Jurkat, Clone E6-1 (cell line): ENCODE data around the gene LRRIQ1.
"Not testable (repeated sequence)": the region's sequence is repeated elsewhere in the genome, so short reads cannot be mapped to it uniquely, and the experiment has no call there.

ENCODE experiments used
- DNase-seq: peaks from one replicate; pipeline ENCODE4 v3.0.0-alpha.2; 2011; ENCODE audit warnings: low read depth, low spot score
- H3K4me3 ChIP-seq: 2 replicates; pipeline ENCODE4 v1.5.1; 2011; ENCODE audit warnings: mild to moderate bottlenecking, low read length, control low read depth, moderate library complexity

Gene LRRIQ1

DNA sequence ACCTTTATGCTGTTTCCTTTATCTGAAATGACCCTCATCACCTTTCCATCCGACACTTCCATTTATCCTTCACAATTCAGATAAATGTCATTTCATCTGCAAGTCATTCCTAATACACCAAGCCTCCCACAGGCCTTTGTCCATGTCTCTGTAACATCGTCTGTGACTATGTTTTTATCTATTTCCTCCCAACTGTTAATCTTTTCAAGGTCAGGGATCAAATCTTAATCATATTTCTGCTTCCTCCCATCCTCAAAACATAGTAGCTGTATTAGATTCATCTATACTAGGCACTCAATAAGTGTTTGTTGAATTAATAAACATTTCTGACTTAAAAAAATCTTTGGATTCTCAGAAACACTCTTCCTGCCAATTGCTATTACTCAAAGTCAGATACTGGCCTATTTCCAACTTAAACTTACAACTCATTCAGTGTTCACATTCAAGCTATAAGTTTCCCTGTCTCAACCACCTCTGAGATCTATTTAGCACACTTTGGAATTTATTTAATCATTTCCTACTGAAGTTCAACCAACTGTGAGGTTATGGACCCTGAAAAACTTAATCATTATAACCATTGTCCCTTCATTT lies 143.6 kb downstream of the LRRIQ1 start:
- DNase-seq = no peak
- no peak overlapping the region for H3K4me3 ChIP-seq

GRCh38 chr12:85182699-85183098 lies 146.5 kb downstream of the LRRIQ1 start:
- no peak overlapping the region for H3K4me3 ChIP-seq
- no peak for DNase-seq

- H3K4me3 ChIP-seq = no peak overlapping the region
- DNase-seq = no peak
These were observed 147.7 kb downstream of the LRRIQ1 start for GRCh38 chr12:85183855-85184254.

DNA sequence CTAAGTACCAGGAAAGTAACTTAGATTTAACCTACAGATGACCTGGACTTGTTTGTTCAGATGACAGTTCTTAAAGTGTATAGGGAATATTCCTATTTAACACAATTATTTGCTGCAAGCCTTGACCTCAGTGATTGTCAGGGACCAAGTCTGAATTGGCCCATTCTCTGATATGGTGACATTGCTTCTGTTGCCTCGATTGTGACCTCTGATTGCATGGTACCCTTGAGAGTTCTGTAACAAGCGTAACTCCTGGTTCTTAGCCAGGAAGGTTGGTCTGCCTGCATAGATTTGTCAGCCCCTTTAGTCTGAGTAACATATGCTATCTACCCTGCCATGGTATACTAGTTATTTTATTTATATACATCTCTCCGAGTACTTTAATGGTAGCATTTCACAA lies 150.1 kb downstream of the LRRIQ1 start:
- no peak for DNase-seq
- no peak overlapping the region for H3K4me3 ChIP-seq

DNA sequence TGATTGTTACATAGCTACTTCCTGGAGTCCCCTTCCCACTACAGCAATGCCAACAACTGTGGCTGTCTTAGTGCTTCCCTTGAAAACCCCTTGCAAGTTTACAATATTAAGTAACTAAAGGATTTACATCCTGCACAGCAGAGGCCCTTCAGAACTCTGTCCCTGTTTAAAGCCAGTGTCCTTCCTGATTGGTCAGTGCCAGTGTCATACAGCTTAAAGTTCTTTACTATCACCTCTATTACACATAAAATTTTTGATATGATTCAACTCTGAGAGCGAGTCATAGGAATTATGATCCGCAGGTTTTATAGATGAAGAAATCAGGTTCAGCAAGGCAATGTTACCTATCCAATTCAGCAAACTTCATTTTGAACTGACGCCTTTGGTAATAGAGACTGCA lies 152.5 kb downstream of the LRRIQ1 start:
- H3K4me3 ChIP-seq = no peak overlapping the region
- DNase-seq = no peak

DNA sequence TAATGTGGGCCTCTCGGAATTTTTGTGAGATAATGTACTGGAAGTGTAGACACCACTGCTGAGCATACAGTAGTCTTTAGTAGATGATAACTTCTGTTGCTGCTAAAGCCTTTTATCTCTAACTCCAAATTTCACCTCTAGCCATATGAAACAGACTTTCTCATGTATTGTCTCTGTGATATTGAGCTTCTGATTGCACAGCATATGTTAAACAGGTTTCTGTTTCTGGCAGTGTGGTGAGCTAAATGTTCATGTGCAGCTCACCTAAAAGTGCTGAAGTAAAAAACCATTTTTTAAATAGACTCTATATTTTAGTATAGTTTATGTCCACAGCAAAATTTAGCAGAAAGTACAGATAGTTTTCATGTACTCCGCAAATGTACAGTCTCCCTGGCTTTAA lies 154.6 kb downstream of the LRRIQ1 start:
- no peak overlapping the region for H3K4me3 ChIP-seq
- DNase-seq = no peak

DNA sequence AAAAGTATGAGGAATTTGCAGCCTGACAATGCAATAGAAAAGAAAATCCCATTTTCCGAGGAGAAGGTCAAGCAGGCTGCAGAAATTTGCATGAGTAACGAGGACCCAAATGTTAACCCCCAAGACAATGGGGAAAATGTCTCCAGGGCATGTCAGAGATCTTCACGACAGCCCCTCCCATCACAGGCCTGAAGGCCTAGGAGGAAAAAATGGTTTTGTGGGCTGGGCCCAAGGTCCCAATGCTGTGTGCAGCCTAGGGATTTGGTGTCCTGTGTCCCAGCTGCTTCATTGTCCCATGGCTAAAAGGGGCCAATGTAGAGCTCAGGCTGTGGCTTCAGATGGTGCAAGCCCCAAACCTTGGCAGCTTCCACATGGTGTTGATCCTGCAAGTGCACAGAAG lies 167.7 kb downstream of the LRRIQ1 start:
- not testable (repeated sequence) for H3K4me3 ChIP-seq, DNase-seq

DNA sequence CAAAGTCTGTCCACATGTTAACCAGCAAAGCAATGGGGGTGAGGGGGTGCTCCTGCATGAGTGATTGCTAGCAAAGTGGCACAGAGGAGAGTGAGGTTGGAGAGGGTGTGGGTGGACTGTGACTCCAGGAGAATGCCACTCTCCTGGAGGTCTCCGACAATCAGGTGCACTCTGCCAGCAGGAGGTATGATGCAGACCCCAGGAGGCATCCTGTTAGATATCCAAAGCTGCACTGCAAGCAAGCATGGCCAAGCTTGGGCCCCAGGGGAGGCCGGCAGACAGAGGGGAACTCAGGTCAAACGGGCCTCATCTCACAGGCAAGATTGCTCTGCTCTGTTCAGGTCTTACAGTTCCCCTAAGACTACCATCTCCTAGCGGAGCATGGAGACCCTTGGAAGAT lies 170.4 kb downstream of the LRRIQ1 start:
- DNase-seq = no peak
- no peak overlapping the region for H3K4me3 ChIP-seq

DNA sequence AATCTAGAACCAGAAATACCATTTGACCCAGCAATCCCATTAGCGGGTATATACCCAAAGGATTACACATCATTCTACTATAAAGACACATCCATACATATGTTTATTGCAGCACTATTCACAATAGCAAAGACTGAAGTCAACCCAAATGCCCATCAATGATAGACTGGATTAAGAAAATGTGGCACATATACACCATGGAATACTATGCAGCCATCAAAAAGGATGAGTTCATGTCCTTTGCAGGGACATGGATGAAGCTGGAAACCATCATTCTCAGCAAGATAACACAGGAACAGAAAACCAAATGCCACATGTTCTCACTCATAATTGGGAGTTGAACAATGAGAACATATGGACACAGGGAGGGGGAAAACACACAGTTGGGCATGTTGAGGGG lies 188.2 kb downstream of the LRRIQ1 start:
- not testable (repeated sequence) for H3K4me3 ChIP-seq, DNase-seq

DNA sequence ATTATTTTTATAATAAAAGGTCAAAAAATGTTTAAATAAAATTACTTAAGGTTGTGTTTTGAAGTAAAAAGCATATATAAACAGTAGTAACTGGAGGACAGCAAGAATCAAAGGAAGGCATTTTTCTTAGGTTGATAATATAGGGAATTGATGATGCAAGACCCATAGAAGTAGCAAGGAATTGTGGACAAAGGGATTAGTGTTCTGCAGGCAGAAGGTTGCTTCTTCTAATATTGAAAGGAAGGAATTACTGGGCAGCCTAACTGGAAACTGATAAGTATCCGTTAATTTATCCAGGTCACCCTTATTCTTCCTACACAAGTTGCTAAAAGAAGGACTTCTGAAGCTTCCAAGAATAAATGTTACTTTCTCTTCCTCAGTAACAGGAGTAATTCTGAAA lies 189.3 kb downstream of the LRRIQ1 start:
- DNase-seq = no peak
- no peak overlapping the region for H3K4me3 ChIP-seq

DNA sequence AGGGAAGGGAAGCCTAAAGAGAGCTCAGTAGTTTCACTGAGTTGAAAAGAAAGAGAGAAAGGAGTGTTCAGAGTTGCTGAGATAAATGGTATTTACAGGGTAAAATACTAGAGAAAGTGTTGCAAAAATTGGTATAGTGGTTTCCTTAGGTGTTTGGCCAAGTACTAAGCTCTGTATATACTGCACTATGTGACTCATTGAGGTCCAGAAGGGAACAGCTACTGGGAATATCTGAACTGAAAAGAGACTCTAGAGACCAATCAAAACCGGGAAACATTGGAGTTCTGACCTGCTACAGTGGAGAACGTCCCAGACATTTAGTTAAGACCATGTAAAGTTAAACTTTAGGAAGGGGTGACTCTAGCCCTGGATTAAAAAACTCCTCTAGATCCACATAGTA lies 201.2 kb downstream of the LRRIQ1 start:
- no peak for DNase-seq
- no peak overlapping the region for H3K4me3 ChIP-seq

GRCh38 chr12:85244561-85244960 lies 208.4 kb downstream of the LRRIQ1 start:
- H3K4me3 ChIP-seq = no peak overlapping the region
- DNase-seq = no peak

DNA sequence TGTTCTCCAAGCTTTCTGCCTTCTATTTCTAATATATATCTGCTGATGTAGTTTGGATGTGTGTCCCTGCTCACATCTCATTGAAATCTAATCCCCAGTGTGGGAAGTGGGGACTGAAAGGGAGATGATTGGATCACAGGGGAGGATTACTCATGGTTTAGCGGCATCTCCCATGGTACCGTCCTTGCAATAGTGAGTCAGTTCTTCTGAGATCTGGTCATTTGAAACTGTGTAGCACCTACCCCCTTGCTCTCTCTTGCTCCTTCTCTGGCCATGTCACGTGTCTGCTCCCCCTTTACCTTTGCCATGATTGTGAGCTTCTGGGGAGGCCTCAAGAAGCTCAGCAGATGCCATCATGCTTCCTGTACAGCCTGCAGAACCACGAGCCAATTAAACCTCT lies 217.7 kb downstream of the LRRIQ1 start:
- H3K4me3 ChIP-seq = no peak overlapping the region
- no peak for DNase-seq

DNA sequence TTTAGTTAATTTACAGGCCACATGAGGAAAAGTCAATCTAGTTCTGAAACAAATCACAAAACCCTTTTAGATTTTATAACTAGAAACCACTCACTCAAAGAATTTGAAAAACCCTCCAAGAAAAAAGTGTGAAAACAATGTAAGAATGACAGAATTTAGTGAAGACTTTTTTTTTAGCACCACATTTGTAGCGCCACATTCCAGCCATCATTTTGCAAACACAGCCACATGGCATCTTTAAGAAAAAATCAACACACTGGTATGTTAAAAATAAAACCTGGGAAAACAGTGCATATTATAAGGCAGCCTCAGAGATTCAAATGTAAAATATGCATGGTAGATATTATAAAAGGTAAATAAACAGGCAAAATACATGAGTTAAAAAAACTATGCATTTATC lies 221.5 kb downstream of the LRRIQ1 start:
- no peak for DNase-seq
- H3K4me3 ChIP-seq = no peak overlapping the region

- no peak for DNase-seq
- H3K4me3 ChIP-seq = no peak overlapping the region
These were observed 224.3 kb downstream of the LRRIQ1 start for GRCh38 chr12:85260447-85260846.

DNA sequence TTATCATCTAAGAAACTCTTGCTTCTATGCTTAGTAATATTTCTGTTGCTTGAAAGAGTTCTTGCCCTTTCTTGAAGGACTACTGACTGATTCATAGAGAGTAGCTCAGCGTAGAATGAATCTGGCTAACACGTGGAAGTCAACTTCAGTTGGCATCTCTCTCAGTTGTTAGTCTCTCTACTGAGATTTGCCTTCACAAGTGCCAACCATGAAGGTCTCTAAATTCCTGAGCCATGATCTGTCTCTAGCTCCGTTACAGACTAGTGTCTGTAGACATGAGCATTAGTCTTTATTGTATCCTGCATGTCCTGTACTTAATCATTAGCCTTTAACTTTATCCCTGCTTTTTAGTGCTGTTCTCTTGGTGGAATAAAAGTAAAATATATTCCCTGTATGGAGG lies 224.7 kb downstream of the LRRIQ1 start:
- H3K4me3 ChIP-seq = no peak overlapping the region
- no peak for DNase-seq

DNA sequence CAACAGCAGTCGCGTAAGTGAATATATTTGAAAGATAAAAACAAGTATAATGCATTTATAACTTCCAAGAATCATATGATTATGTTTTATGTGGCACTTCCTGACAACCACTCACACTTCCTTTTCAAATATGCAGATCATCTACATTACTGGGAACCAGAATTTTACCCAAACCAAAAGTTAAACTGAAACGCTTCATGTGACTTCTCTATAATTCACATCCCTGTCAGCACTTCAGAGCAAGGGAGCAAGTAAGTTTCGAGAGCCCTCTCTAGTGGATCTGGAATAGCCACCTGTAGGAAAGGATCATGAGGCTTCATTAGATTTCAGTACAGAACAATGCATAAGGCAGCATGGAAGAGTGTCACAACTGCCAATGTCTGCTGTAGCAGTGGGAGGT lies 230.2 kb downstream of the LRRIQ1 start:
- H3K4me3 ChIP-seq = no peak overlapping the region
- no peak for DNase-seq

DNA sequence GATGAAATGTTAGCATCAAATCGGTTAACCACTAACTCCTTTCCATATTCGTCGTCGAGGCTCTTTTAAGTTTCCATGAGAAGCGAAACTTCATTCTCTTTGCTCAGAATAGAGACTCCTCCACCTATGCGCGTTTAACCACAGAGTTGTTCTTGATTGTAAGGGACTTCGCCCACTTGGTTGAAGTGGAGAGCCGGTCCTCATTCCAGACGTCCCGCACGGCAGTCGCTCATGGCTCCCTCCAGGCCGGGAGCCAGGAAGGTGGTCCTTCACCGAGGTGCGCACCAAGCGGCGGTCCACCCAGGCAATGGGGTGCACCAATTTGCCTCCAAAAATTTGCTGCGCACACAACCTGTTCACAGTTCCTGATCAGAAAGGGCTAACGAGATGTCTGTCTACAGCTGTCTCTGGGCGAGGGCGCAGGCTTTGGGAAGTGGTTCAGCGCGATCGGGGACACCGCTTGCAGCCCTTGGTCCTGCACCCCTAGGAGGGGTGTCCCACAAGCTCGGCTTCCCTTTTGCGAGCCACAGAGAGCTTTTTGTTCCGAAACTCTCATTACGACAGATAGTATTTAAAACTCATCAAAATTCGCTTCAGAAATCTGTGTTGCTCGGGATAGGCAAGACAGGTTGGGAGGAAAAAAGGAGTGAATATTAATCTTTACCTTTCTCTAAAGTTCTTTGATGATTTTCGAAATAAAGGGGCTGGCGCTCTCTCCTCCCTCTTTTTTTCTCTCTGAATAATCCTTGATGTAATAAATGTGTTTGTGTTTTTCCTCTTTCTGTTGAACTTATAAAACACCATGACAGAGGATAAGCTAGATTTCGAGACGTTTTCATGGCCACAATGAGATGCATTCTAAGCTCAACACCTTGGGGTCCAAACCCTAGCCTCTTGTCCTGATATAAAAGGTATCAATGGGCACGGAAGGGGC lies 237.5 kb downstream of the LRRIQ1 start:
- DNase-seq = no peak
- no peak overlapping the region for H3K4me3 ChIP-seq

DNA sequence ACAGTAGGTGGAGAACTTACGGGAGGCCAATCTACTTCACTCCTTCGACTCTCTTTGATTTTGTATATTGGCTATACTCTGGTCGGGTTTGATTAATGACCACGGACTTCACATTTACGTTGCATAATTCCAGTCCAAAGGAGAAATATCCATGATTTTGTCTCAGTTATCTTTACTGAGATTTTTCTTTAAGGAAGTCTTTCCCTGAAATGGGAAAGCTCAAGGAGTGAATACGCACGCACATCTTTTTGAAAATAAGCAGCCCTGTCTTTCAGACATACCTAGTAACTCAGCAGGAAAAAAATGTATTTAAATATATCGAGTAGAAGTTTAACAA lies 238.1 kb downstream of the LRRIQ1 start:
- no peak for DNase-seq
- no peak overlapping the region for H3K4me3 ChIP-seq

GRCh38 chr12:85275374-85275773 lies 239.2 kb downstream of the LRRIQ1 start:
- H3K4me3 ChIP-seq = no peak overlapping the region
- no peak for DNase-seq

GRCh38 chr12:85277191-85277590 lies 241.0 kb downstream of the LRRIQ1 start:
- H3K4me3 ChIP-seq = no peak overlapping the region
- no peak for DNase-seq
